Ectodermal cell (in vitro differentiated cells): ENCODE data around the gene GLRA1. TPM values are rescaled to one million over a fixed set of nuclear protein-coding genes. Genes with fewer than 3 reads are reported as not detected.

Source experiments
- H3K27ac ChIP-seq: 2 replicates; pipeline ENCODE4 v1.7.0; 2013; ENCODE audit warnings: mild to moderate bottlenecking, low read depth, low read length; ENCODE audit not compliant: insufficient read depth, poor library complexity, severe bottlenecking
- H3K27me3 ChIP-seq: 2 replicates; pipeline ENCODE4 v1.7.0; 2013; ENCODE audit warnings: mild to moderate bottlenecking, low read length; ENCODE audit not compliant: insufficient read depth, control insufficient read depth, poor library complexity, severe bottlenecking
- H3K36me3 ChIP-seq: one replicate; pipeline ENCODE4 v1.7.0; 2013; ENCODE audit warnings: low read length; ENCODE audit not compliant: control insufficient read depth, insufficient read depth
- H3K4me1 ChIP-seq: one replicate; pipeline ENCODE4 v1.7.0; 2013; ENCODE audit warnings: low read length; ENCODE audit not compliant: control insufficient read depth, insufficient read depth
- H3K4me3 ChIP-seq: 2 replicates; pipeline ENCODE4 v1.7.0; 2013; ENCODE audit warnings: low read depth, low read length, control low read depth; ENCODE audit not compliant: insufficient read depth
- H3K9me3 ChIP-seq: 2 replicates; pipeline ENCODE4 v1.7.0; 2013; ENCODE audit warnings: mild to moderate bottlenecking, low read length, moderate library complexity; ENCODE audit not compliant: control insufficient read depth
- WGBS, 2 experiments: methylation state at CpG; one replicate each; pipeline ENCODE4 v1.1.7; 2013; ENCODE audit warnings: missing lambda C conversion rate in 2 of 2; 5-methylcytosine and 5-hydroxymethylcytosine counted together
- polyA plus RNA-seq, 4 experiments: library from polyadenylated mRNA; stranded (reverse); fragments of 50-300 nt; gene quantifications; one replicate each; pipeline ENCODE4 v1.2.3, GENCODE V29; 2013

Gene GLRA1
- 2.8 TPM for polyA plus RNA-seq (2013, experiment 1 of 4)
- 2.1 TPM for polyA plus RNA-seq (2013, experiment 2 of 4)
- 4.0 TPM for polyA plus RNA-seq (2013, experiment 3 of 4)
- polyA plus RNA-seq (2013, experiment 4 of 4), result 4.1 TPM

DNA sequence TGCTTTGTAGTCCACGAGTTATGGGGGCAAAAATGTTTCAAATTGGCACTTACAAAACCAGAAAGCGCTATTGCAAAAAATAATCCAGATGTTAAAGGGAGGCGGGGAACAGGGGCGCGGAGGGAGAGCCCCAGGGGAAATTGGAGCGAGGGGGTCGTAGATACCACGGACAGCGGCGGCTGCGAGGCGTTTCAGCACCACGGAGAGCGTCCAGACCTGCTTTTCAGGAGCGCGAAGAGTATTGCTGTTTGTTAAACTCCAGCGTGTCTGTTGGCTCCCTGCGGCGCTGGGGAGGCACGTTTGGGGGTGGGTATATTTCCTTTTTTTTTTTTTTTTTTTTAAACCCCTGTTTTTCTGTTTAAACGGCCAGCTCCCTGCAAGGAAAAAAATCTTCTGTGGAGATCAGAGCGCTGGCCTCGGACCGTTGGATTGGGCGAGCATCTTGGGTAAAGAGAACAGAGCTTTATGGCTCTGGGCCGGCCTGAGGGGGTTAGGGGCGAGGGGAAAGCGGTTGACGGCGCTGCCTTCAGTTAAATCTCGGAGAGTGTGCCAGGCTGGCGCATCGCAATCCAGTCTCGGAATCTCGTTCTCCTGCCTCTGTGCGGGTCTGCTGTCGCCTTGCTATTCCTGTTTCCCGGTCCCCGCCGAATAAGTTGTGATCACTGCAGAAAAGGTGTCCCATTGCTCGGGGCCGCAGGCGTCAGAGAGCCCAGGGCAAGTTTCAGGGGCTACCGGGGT lies at the start of gene GLRA1:
TSS of gene GLRA1 (minus strand) at position 288 of the 738 bp plus-strand sequence. CDS start 302 bp downstream, outside the sequence.
- Histone ChIP-seq H3K27me3 (peaks cover 38% of the 10 kb centered on the region), H3K4me1 (peaks cover 16% of the 10 kb centered on the region), H3K4me3 (peak within 1 kb of the TSS; percentile 40), H3K9me3 (no peaks in the 10 kb centered on the region), H3K36me3 (no peaks in the 10 kb centered on the region), H3K27ac (no peak within 1 kb of the TSS)
- 11% methylated on average over 40 to 44 of the region's 44 CpGs for WGBS, 2 experiments

DNA sequence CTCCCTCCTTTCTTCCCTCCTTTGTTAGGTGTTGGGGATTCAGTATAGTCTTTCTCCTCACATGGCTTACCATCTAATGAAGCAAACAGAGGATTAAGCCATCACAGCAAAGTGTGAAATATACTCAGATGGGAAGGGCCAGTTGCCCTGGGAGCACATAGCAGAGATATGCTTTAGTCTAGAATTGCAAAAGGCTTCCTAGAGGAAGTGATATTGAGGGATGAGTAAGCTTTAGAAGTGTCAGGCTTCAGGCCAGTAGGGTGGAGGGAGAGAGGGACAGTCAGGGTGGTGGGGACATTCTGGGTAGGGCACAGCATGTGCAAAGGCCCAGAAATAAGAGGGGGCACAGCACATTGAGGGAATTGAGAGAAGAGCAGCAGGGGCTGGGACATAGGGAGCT lies 46.2 kb upstream of the GLRA1 start:
- peaks cover 8% of the 10 kb centered on the region for H3K4me1 ChIP-seq

DNA sequence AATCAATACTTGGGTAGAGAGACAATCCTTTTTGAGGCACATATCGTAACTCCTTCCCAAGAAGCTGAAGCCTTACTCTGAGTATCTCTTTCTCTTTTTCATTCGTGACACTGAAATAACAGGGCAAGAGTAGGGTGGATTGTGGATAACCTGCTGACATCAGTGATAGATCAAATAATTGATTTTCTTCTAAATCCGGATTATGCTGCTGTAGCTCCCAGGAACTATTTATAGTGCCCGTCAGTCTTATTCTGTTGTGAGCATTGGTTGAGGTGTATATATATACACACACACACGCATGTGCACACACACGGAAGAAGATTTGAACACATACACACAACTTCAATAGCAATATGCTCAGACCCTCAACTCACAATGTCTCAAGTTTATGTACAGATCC lies 43.2 kb upstream of the GLRA1 start:
- WGBS, 2 experiments, result 95 to 96% methylated on average over 3 to 5 of the region's 6 CpGs
- Histone ChIP-seq H3K4me3 (no peak overlapping the region), H3K27ac (no peak overlapping the region), H3K27me3 (no peaks in the 10 kb centered on the region), H3K9me3 (no peaks in the 10 kb centered on the region), H3K4me1 (peaks cover 18% of the 10 kb centered on the region), H3K36me3 (no peaks in the 10 kb centered on the region)

More for the DNA sequence above, 46.2 kb upstream of the GLRA1 start:
- H3K27me3 ChIP-seq, result no peaks in the 10 kb centered on the region
- no peaks in the 10 kb centered on the region for H3K36me3 ChIP-seq
- H3K9me3 ChIP-seq, result no peaks in the 10 kb centered on the region
- no peak overlapping the region for H3K27ac ChIP-seq
- no peak overlapping the region for H3K4me3 ChIP-seq

DNA sequence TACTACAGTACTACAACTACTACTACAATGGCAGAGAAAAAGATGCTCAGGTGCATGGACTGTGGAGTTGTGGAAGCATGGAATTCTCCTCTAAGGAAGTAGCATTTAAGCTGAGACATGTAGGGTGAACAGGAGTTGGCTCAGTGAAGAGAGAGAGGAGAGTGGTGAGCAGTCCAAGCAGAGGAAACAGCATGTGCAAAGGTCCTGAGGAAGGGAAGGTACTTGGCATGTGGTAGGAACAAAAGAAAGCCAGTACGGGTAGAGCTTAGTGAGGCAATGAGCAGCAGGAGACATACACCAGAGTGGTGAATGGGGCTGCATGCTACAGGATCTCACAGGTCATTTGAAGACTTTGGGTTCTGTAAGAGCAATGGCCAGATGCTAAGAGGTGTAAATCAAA lies 41.4 kb upstream of the GLRA1 start:
- no peaks in the 10 kb centered on the region for H3K27me3 ChIP-seq
- H3K9me3 ChIP-seq, result no peaks in the 10 kb centered on the region
- WGBS, 2 experiments, result 83 to 90% methylated on average over 1 of the region's 1 CpG
- H3K4me3 ChIP-seq, result no peak overlapping the region
- no peaks in the 10 kb centered on the region for H3K36me3 ChIP-seq
- peaks cover 26% of the 10 kb centered on the region for H3K4me1 ChIP-seq
- no peak overlapping the region for H3K27ac ChIP-seq

DNA sequence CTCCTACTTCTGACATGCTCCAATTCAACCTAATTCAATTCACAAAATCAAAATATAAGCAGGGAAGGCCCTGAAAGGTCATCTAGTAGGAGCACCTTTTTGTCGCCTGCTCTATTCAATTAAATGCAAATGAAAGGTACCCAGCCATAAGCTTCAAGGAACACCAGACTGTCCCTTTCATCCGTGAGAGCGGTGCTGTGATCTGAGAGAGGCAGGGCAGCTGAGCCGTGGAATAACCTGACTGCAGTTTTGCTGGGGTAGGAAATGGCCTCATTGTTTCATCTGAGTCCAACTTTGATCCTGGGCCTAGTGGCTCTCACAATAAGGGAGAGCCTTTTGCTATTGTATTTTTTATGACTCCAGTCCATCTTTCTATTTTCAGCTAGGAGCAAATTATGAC lies 39.8 kb upstream of the GLRA1 start:
- H3K9me3 ChIP-seq, result no peaks in the 10 kb centered on the region
- peaks cover 23% of the 10 kb centered on the region for H3K4me1 ChIP-seq
- H3K4me3 ChIP-seq, result no peak overlapping the region
- no peaks in the 10 kb centered on the region for H3K36me3 ChIP-seq
- H3K27me3 ChIP-seq, result no peaks in the 10 kb centered on the region
- 60 to 69% methylated on average over 4 of the region's 4 CpGs for WGBS, 2 experiments
- no peak overlapping the region for H3K27ac ChIP-seq

DNA sequence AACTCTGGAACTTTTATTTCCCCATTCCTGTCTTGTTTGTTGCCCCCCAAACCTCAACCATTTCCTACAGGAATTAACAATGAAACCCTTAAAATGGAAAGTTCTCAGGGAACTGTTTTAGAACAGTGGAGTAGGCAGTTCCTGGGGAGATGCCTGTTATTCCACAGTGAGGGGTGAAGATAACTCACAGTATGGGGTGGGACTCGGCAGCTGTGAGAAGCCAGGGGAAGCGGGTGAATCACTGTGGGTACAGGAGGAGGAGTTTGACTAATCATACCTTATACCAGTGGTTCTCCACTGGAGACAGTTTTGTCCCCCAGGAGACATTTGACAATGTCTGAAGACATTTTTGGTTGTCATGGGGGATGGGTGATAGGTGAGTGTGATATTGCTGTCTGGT lies 36.9 kb upstream of the GLRA1 start:
- Histone ChIP-seq H3K36me3 (no peaks in the 10 kb centered on the region), H3K27ac (no peak overlapping the region), H3K9me3 (no peaks in the 10 kb centered on the region), H3K4me1 (peaks cover 28% of the 10 kb centered on the region), H3K4me3 (no peak overlapping the region), H3K27me3 (no peaks in the 10 kb centered on the region)
- WGBS, 2 experiments, result 45 to 52% methylated on average over 2 of the region's 2 CpGs

DNA sequence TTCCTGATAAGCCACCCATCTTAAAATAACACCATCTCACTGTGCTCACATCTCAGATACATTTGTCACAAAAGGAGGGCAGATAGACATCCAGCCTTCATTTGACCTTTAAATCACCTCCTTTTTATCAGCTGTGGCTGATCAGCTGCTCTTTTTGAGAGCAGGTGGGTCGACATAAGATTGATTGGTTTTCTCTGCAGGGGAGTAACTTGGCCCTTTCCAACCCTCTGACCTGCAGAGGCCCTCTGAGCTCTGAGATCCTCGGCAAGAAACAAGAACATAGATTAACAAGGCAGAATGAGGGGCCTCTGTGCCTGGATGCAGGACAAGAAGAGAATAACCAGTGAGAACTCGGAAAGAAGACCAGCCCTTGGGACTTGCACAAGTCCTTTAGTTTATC lies 33.5 kb upstream of the GLRA1 start:
- H3K4me1 ChIP-seq, result peaks cover 29% of the 10 kb centered on the region
- WGBS, 2 experiments, result 51 to 55% methylated on average over 3 of the region's 3 CpGs

DNA sequence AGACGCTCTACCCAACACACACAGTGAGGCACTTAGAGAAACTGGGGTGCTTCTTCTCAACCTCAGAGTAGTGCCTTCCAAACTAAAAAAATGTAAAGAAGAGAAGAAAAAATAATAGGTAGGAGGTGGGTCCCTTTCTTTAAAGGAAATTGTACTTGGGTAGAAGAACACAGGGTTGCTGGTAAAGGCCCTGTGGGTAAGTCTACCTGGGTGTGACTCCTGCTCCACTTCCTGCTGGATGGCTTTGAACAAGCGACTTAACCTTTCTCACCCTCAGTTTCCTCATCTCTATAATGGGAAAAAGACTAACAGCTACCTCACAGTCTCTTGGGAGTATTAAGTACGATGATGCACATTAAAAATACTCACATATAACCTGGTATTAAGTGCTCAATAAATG lies 32.1 kb upstream of the GLRA1 start:
- H3K4me3 ChIP-seq, result no peak overlapping the region
- H3K9me3 ChIP-seq, result no peaks in the 10 kb centered on the region
- no peaks in the 10 kb centered on the region for H3K27me3 ChIP-seq
- H3K27ac ChIP-seq, result no peak overlapping the region
- H3K4me1 ChIP-seq, result peaks cover 23% of the 10 kb centered on the region
- H3K36me3 ChIP-seq, result no peaks in the 10 kb centered on the region
- 89 to 94% methylated on average over 2 to 3 of the region's 3 CpGs for WGBS, 2 experiments

More for the DNA sequence above, 33.5 kb upstream of the GLRA1 start:
- Histone ChIP-seq H3K4me3 (no peak overlapping the region), H3K27me3 (no peaks in the 10 kb centered on the region), H3K9me3 (no peaks in the 10 kb centered on the region), H3K27ac (peak overlapping the region; percentile 2), H3K36me3 (no peaks in the 10 kb centered on the region)

DNA sequence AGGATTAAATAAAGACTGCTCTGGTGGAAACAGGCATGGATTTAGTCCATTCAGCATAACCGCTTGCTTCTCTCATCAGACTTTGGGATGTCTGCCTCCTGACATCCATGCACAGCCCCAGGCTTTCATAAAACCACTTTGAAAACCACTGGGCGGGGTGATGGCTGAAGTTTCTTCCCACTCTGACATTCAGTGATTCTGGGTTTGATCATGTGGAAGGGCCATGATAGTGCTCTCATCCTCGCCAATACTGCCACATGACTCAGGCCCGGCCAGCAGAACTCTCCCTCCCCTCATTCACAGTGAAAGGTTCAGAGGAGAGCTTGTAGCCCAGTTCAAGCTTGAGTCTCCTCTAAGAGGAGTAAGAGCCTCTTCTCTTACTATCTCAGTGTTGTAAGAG lies 29.6 kb upstream of the GLRA1 start:
- Histone ChIP-seq H3K4me3 (no peak overlapping the region), H3K4me1 (peaks cover 21% of the 10 kb centered on the region), H3K27ac (no peak overlapping the region), H3K36me3 (no peaks in the 10 kb centered on the region), H3K9me3 (no peaks in the 10 kb centered on the region), H3K27me3 (no peaks in the 10 kb centered on the region)
- WGBS, 2 experiments, result 89 to 90% methylated on average over 4 of the region's 4 CpGs

DNA sequence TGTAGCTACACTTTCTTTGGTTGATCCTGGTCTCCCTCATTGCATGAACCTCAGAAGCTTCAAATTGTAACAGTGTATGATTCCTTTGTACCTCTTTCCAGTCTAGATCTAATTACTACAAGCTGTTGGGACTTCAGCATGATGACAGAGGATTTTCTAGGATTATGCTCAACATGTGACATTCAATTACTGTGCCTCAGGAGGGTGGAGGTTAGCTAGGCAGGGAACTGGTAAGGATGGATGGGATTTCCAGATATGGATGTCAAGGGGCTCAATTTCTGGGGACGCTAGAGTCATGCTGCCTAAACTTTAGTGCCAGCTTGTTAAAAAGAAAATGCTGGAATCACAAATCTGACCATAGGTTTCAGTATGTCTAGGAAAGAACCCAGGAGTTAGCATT lies 29.2 kb upstream of the GLRA1 start:
- 95 to 97% methylated on average over 1 of the region's 1 CpG for WGBS, 2 experiments
- Histone ChIP-seq H3K27ac (no peak overlapping the region), H3K4me1 (peaks cover 21% of the 10 kb centered on the region), H3K36me3 (no peaks in the 10 kb centered on the region), H3K27me3 (no peaks in the 10 kb centered on the region), H3K9me3 (no peaks in the 10 kb centered on the region), H3K4me3 (no peak overlapping the region)
